Liver (tissue), 9 donors: Measurements from ENCODE around the gene PHACTR4. TPM values are rescaled to one million over a fixed set of nuclear protein-coding genes. Genes with fewer than 3 reads are reported as not detected.
"Not testable (repeated sequence)": the region's sequence is repeated elsewhere in the genome, so short reads cannot be mapped to it uniquely, and the experiment has no call there.

ENCODE experiments used
- DNase-seq: peaks from one replicate; pipeline ENCODE4 v3.0.0-alpha.2; 2017; ENCODE audit warnings: low spot score
- H3K27ac ChIP-seq, 2 donors: one replicate each; pipeline ENCODE4 v1.7.0; 2013; ENCODE audit warnings: inconsistent platforms in 2 of 2, low read length in 2 of 2, control low read depth in 1 of 2, low read depth in 1 of 2, mild to moderate bottlenecking in 1 of 2
- H3K27me3 ChIP-seq, 4 donors: one replicate each; pipeline versions ENCODE4 v1.6.1 to v1.7.0; 2013; ENCODE audit warnings: low read length in 3 of 4, inconsistent platforms in 1 of 4, mild to moderate bottlenecking in 1 of 4, moderate library complexity in 1 of 4; ENCODE audit not compliant: control insufficient read depth in 4 of 4, insufficient read depth in 4 of 4
- H3K36me3 ChIP-seq, 4 donors: one replicate each; pipeline versions ENCODE4 v1.6.1 to v1.7.0; 2013; ENCODE audit warnings: low read length in 3 of 4, mild to moderate bottlenecking in 3 of 4, low read depth in 1 of 4, moderate library complexity in 1 of 4; ENCODE audit not compliant: control insufficient read depth in 4 of 4, insufficient read depth in 3 of 4
- H3K4me1 ChIP-seq, 4 donors: one replicate each; pipeline versions ENCODE4 v1.6.1 to v1.7.0; 2013; ENCODE audit warnings: low read length in 3 of 4, mild to moderate bottlenecking in 3 of 4, moderate library complexity in 1 of 4; ENCODE audit not compliant: control insufficient read depth in 4 of 4, insufficient read depth in 4 of 4
- H3K4me3 ChIP-seq, 3 donors: one replicate each; pipeline versions ENCODE4 v1.6.1 to v1.7.0; 2013; ENCODE audit warnings: low read length in 3 of 3, control low read depth in 1 of 3, low read depth in 1 of 3, mild to moderate bottlenecking in 1 of 3
- H3K9ac ChIP-seq, 2 donors: one replicate each; pipeline ENCODE4 v1.7.0; 2013; ENCODE audit warnings: low read length in 2 of 2, mild to moderate bottlenecking in 2 of 2, moderate library complexity in 2 of 2, control low read depth in 1 of 2, low read depth in 1 of 2
- H3K9me3 ChIP-seq, 4 donors: one replicate each; pipeline versions ENCODE4 v1.6.1 to v1.7.0; 2013; ENCODE audit warnings: low read length in 3 of 4; ENCODE audit not compliant: control insufficient read depth in 4 of 4
- EGR1 ChIP-seq, 2 donors: IDR thresholded peaks; 2 replicates each; pipeline ENCODE4 v1.6.1; 2016 to 2018; ENCODE audit warnings: antibody characterized with exemption in 2 of 2, low read depth in 2 of 2
- FOXA1 ChIP-seq: IDR thresholded peaks from 2 replicates; pipeline ENCODE4 v1.6.1; 2016; ENCODE audit warnings: antibody characterized with exemption
- FOXA2 ChIP-seq: IDR thresholded peaks from 2 replicates; pipeline ENCODE4 v1.6.1; 2016; ENCODE audit warnings: antibody characterized with exemption
- HNF4A ChIP-seq, 2 donors: conservative IDR thresholded peaks; 2 replicates each; pipeline ENCODE4 v1.6.1; 2016; ENCODE audit warnings: antibody characterized with exemption in 2 of 2, mild to moderate bottlenecking in 2 of 2
- HNF4G ChIP-seq: IDR thresholded peaks from 2 replicates; pipeline ENCODE4 v1.6.1; 2016; ENCODE audit warnings: antibody characterized with exemption
- JUND ChIP-seq, 2 donors: IDR thresholded peaks; 2 replicates each; pipeline ENCODE4 v1.6.1; 2016; ENCODE audit warnings: antibody characterized with exemption in 2 of 2
- NR2F2 ChIP-seq: IDR thresholded peaks from 2 replicates; pipeline ENCODE4 v1.6.1; 2016; ENCODE audit warnings: antibody characterized with exemption
- RAD21 ChIP-seq, 2 donors: IDR thresholded peaks; 2 replicates each; pipeline ENCODE4 v1.6.1; 2016; ENCODE audit warnings: antibody characterized with exemption in 2 of 2, mild to moderate bottlenecking in 2 of 2
- RXRA ChIP-seq, 2 donors: IDR thresholded peaks; 2 replicates each; pipeline ENCODE4 v1.6.1; 2017 to 2018; ENCODE audit warnings: antibody characterized with exemption in 2 of 2, mild to moderate bottlenecking in 1 of 2
- SP1 ChIP-seq: IDR thresholded peaks from 2 replicates; pipeline ENCODE4 v1.6.1; 2018; ENCODE audit warnings: antibody characterized with exemption, mild to moderate bottlenecking
- TAF1 ChIP-seq: conservative IDR thresholded peaks from 2 replicates; pipeline ENCODE4 v1.6.1; 2016; ENCODE audit warnings: antibody characterized with exemption, mild to moderate bottlenecking
- YY1 ChIP-seq: IDR thresholded peaks from 2 replicates; pipeline ENCODE4 v1.6.1; 2016; ENCODE audit warnings: antibody characterized with exemption, mild to moderate bottlenecking
- WGBS: extraction: QIAGEN DNeasy Blood & Tissue Kit; methylation state at CpG from one replicate; pipeline ENCODE4 v1.1.7; 2013; 5-methylcytosine and 5-hydroxymethylcytosine counted together
- polyA plus RNA-seq, 2 donors: library from polyadenylated mRNA; stranded (reverse) in 1 of 2; unstranded in 1 of 2; fragments of 200-250 nt in 1 of 2; fragments of >200 nt in 1 of 2; fragmentation: Nextera tagmentation in 1 of 2; extraction: Ambion mirVana in 1 of 2; gene quantifications; one replicate each; pipeline versions ENCODE4 v1.2.1 to v1.2.3, GENCODE V29; 2013 to 2015
- total RNA-seq, 2 donors: library from RNA; depleted of rRNA; stranded (reverse); fragments of >200 nt; gene quantifications; one replicate each; pipeline ENCODE4 v1.2.3, GENCODE V29; 2014
- TF ChIP-seq, protein P1 (sequence below): IDR thresholded peaks from 2 replicates; pipeline ENCODE4 v1.6.1; 2016; ENCODE audit warnings: antibody characterized with exemption
- TF ChIP-seq, protein P2 (sequence below): IDR thresholded peaks from 2 replicates; pipeline ENCODE4 v1.6.1; 2016; ENCODE audit warnings: antibody characterized with exemption, mild to moderate bottlenecking
- TF ChIP-seq, protein P3 (sequence below): IDR thresholded peaks from 2 replicates; pipeline ENCODE4 v1.6.1; 2016; ENCODE audit warnings: antibody characterized with exemption
- TF ChIP-seq, protein P4 (sequence below): IDR thresholded peaks from 2 replicates; pipeline ENCODE4 v1.6.1; 2016; ENCODE audit warnings: antibody characterized with exemption
- TF ChIP-seq, protein P5 (sequence below): fragments of 150-350 bp; IDR thresholded peaks from 2 replicates; pipeline ENCODE4 v1.5.1; 2017; ENCODE audit warnings: improper control_type of control experiment, low read depth, low read length; ENCODE audit not compliant: missing input control
- donor health status: healthy.
- donor health status: healthy.
- donor health status: healthy.
- donor health status: healthy.
- donor health status: healthy.

The PHACTR4 gene
- total and polyA plus RNA-seq, 4 donors, result 8.9 to 22.6 (median 10.8) TPM

DNA sequence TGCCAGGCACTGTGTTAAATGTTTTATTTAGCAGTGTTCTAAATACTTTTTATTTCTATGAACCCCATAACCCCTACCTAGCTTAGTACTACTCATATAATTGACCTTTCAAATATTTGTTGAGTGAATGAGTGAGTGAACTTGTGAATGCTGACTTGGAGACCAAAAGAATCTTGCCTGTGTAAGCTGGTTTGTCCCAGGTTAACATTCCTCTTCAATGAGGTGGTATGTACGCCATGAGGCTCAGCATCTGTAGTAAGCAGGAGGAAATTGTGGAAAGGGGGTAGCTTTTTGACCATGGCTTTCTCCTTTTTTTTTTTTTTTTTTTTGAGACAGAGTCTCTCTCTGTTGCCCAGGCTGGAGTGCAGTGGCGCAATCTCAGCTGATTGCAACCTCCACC is 26.1 kb upstream of the PHACTR4 start:
- no peak overlapping the region for H3K4me3 ChIP-seq
- no peaks in the 10 kb centered on the region for H3K4me1 ChIP-seq
- H3K27ac ChIP-seq, result no peak overlapping the region
- H3K27me3 ChIP-seq, result no peaks in the 10 kb centered on the region
- H3K36me3 ChIP-seq, result no peaks in the 10 kb centered on the region
- TF ChIP-seq HNF4A (conservative IDR thresholded peaks at IDR 0.05) (no peak), RXRA (IDR thresholded peaks at IDR 0.05) (no peak)
- TF ChIP-seq, protein P1, sequence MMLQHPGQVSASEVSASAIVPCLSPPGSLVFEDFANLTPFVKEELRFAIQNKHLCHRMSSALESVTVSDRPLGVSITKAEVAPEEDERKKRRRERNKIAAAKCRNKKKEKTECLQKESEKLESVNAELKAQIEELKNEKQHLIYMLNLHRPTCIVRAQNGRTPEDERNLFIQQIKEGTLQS, result no peak
- no peak for DNase-seq
- no peak overlapping the region for H3K9ac ChIP-seq
- WGBS, result 98% methylated on average over 2 of the region's 2 CpGs
- H3K9me3 ChIP-seq, result no peaks in the 10 kb centered on the region

DNA sequence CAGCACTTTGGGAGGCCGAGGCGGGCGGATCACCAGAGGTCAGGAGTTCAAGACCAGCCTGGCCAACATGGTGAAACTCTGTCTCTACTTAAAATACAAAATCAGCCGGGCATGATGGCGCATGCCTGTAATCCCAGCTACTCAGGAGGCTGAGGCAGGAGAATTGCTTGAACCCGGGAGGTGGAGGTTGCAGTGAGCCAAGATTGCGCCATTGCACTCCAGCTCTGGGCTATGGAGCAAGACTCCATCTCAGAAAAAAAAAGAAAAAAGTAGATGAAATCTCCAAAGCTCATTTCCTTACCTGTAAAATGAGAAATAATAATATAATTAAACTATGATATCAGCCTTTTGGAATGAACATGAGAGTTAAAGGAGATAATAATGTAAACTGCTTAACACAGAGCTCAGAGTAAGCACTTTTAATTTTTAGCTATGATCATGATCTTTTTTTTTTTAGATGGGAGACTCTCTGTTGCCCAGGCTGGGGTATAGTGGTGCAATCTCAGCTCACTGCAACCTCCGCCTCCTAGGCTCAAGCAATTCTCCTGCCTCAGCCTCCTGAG is 16.2 kb upstream of the PHACTR4 start:
- not testable (repeated sequence) for DNase-seq

DNA sequence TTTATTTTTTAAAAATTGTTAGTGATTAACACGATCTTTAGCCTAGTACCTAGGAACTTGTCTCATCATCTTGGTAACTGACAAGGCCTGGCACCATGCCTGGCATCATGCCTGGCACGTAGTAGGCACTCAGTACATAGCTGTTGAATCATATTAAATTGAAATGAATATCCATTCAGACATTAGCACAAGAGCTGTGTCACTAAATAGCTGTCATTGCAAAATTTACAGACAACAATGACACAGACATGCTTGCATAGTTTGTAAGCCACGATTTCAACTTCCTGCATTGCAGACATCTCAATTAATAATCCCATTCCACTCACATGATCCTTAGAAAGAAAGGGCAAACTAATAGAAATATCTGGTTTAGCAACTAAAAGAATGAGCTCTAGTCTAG is 15.4 kb upstream of the PHACTR4 start:
- Histone ChIP-seq H3K4me1 (no peaks in the 10 kb centered on the region), H3K9ac (no peak overlapping the region), H3K4me3 (no peak overlapping the region), H3K36me3 (no peaks in the 10 kb centered on the region), H3K9me3 (no peaks in the 10 kb centered on the region), H3K27ac (no peak overlapping the region), H3K27me3 (no peaks in the 10 kb centered on the region)
- WGBS, result 49% methylated on average over 3 of the region's 3 CpGs
- TF ChIP-seq FOXA2 (no peak), FOXA1 (no peak), SP1 (no peak), EGR1 (IDR thresholded peaks at IDR 0.05; ENCODE audit: low read depth in 2 of 2) (no peak), JUND (IDR thresholded peaks at IDR 0.05) (no peak), HNF4G (no peak), YY1 (no peak), NR2F2 (no peak), TAF1 (no peak), RXRA (IDR thresholded peaks at IDR 0.05) (no peak), RAD21 (IDR thresholded peaks at IDR 0.05) (no peak), HNF4A (conservative IDR thresholded peaks at IDR 0.05) (no peak)
- TF ChIP-seq, protein P2, sequence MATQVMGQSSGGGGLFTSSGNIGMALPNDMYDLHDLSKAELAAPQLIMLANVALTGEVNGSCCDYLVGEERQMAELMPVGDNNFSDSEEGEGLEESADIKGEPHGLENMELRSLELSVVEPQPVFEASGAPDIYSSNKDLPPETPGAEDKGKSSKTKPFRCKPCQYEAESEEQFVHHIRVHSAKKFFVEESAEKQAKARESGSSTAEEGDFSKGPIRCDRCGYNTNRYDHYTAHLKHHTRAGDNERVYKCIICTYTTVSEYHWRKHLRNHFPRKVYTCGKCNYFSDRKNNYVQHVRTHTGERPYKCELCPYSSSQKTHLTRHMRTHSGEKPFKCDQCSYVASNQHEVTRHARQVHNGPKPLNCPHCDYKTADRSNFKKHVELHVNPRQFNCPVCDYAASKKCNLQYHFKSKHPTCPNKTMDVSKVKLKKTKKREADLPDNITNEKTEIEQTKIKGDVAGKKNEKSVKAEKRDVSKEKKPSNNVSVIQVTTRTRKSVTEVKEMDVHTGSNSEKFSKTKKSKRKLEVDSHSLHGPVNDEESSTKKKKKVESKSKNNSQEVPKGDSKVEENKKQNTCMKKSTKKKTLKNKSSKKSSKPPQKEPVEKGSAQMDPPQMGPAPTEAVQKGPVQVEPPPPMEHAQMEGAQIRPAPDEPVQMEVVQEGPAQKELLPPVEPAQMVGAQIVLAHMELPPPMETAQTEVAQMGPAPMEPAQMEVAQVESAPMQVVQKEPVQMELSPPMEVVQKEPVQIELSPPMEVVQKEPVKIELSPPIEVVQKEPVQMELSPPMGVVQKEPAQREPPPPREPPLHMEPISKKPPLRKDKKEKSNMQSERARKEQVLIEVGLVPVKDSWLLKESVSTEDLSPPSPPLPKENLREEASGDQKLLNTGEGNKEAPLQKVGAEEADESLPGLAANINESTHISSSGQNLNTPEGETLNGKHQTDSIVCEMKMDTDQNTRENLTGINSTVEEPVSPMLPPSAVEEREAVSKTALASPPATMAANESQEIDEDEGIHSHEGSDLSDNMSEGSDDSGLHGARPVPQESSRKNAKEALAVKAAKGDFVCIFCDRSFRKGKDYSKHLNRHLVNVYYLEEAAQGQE, result no peak
- TF ChIP-seq, protein P1, result no peak
- TF ChIP-seq, protein P3, sequence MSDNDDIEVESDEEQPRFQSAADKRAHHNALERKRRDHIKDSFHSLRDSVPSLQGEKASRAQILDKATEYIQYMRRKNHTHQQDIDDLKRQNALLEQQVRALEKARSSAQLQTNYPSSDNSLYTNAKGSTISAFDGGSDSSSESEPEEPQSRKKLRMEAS, result no peak
- TF ChIP-seq, protein P4, sequence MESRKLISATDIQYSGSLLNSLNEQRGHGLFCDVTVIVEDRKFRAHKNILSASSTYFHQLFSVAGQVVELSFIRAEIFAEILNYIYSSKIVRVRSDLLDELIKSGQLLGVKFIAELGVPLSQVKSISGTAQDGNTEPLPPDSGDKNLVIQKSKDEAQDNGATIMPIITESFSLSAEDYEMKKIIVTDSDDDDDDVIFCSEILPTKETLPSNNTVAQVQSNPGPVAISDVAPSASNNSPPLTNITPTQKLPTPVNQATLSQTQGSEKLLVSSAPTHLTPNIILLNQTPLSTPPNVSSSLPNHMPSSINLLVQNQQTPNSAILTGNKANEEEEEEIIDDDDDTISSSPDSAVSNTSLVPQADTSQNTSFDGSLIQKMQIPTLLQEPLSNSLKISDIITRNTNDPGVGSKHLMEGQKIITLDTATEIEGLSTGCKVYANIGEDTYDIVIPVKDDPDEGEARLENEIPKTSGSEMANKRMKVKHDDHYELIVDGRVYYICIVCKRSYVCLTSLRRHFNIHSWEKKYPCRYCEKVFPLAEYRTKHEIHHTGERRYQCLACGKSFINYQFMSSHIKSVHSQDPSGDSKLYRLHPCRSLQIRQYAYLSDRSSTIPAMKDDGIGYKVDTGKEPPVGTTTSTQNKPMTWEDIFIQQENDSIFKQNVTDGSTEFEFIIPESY, result no peak
- TF ChIP-seq, protein P5, sequence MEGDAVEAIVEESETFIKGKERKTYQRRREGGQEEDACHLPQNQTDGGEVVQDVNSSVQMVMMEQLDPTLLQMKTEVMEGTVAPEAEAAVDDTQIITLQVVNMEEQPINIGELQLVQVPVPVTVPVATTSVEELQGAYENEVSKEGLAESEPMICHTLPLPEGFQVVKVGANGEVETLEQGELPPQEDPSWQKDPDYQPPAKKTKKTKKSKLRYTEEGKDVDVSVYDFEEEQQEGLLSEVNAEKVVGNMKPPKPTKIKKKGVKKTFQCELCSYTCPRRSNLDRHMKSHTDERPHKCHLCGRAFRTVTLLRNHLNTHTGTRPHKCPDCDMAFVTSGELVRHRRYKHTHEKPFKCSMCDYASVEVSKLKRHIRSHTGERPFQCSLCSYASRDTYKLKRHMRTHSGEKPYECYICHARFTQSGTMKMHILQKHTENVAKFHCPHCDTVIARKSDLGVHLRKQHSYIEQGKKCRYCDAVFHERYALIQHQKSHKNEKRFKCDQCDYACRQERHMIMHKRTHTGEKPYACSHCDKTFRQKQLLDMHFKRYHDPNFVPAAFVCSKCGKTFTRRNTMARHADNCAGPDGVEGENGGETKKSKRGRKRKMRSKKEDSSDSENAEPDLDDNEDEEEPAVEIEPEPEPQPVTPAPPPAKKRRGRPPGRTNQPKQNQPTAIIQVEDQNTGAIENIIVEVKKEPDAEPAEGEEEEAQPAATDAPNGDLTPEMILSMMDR, result no peak
- no peak for DNase-seq

More for the DNA sequence above, 16.2 kb upstream of the PHACTR4 start:
- H3K9ac ChIP-seq, H3K27ac ChIP-seq, H3K4me3 ChIP-seq, H3K9me3 ChIP-seq, H3K4me1 ChIP-seq, H3K27me3 ChIP-seq, H3K36me3 ChIP-seq: not testable (repeated sequence)
- 93% methylated on average over 8 of the region's 8 CpGs for WGBS
